SU-DHL-6 (cell line): ENCODE data around the gene LUZP1.

ENCODE experiments used
- EZH2phosphoT487 ChIP-seq: fragments of 200-600 bp; sonication (generic), shearing (Covaris generic); conservative IDR thresholded peaks from 2 replicates; pipeline ENCODE4 v1.6.1; 2018; ENCODE audit warnings: mild to moderate bottlenecking, antibody characterized with exemption, low read length, moderate library complexity, mixed read lengths
- TF ChIP-seq, protein P1 (sequence below): fragments of 200-600 bp; sonication (generic); IDR thresholded peaks from one replicate; pipeline ENCODE4 v1.5.1; 2017; ENCODE audit warnings: antibody characterized with exemption, mild to moderate bottlenecking, low read length, moderate library complexity; ENCODE audit not compliant: insufficient read depth, poor library complexity, severe bottlenecking

DNA sequence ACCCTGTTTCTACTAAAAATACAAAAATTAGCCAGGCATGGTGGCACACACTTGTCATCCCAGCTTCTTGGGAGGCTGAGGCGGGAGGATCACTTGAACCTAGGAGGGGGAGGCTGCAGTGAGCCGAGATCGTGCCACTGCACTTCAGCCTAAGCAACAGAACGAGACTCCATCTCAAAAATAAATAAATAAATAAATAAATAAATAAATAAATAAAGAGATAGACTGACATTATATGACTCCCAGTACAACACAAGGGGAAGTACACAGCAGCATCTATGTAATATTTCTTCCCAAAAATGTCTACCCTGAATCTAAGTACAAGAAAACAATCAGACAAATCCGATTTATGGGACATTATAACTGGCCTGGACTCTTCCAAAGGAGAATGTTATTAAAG, 35.1 kb downstream of the LUZP1 start:
- TF ChIP-seq, protein P1, sequence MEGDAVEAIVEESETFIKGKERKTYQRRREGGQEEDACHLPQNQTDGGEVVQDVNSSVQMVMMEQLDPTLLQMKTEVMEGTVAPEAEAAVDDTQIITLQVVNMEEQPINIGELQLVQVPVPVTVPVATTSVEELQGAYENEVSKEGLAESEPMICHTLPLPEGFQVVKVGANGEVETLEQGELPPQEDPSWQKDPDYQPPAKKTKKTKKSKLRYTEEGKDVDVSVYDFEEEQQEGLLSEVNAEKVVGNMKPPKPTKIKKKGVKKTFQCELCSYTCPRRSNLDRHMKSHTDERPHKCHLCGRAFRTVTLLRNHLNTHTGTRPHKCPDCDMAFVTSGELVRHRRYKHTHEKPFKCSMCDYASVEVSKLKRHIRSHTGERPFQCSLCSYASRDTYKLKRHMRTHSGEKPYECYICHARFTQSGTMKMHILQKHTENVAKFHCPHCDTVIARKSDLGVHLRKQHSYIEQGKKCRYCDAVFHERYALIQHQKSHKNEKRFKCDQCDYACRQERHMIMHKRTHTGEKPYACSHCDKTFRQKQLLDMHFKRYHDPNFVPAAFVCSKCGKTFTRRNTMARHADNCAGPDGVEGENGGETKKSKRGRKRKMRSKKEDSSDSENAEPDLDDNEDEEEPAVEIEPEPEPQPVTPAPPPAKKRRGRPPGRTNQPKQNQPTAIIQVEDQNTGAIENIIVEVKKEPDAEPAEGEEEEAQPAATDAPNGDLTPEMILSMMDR = no peak
- TF ChIP-seq EZH2phosphoT487 = no peak
